GM12872 (cell line): ENCODE results near the gene LRRC61.

Source experiments
- CTCF ChIP-seq: IDR thresholded peaks from 3 replicates; pipeline ENCODE4 v1.5.1; 2011; ENCODE audit warnings: low read depth, mild to moderate bottlenecking, low read length, moderate library complexity; ENCODE audit not compliant: insufficient read depth

LRRC61 gene

DNA sequence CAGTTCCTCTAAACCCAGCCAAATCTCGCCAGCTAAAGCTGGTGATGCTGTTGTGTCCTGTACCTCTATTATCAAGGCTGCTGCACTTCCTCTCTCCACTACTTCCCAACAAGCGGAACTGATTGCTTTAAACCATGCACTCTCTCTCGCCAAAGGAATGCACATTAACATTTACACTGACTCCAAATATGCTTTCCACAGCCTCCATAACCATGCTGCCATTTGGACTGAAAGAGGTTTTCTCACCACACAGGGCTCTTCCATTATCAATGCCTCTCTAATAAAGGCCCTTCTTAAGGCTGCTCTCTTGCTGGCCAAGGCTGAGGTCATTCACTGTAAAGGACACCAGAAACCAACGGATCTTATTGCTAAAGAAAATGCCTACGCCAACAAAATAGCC lies 11.4 kb upstream of the LRRC61 start:
- TF ChIP-seq CTCF, result no peak

DNA sequence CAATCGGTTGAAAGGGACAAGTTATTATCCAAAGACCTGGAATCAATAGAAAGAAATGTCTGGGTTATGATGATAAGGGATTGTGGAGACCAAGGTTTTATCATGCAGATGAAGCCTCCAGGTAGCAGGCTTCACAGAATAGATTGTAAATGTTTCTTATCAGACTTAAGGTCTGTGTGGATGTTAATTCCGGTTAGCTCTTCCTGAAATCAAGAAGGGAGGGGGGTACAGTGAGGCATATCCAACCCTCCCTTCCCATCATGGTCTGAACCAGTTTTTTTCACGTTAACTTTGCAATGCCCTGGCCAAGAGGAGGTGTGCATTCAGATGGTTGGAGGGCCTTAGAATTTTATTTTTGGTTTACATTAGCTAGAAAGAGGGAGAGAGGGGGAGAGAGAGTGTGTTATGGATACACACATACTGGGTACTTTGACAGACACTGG lies 9.8 kb upstream of the LRRC61 start:
- TF ChIP-seq CTCF, result no peak

DNA sequence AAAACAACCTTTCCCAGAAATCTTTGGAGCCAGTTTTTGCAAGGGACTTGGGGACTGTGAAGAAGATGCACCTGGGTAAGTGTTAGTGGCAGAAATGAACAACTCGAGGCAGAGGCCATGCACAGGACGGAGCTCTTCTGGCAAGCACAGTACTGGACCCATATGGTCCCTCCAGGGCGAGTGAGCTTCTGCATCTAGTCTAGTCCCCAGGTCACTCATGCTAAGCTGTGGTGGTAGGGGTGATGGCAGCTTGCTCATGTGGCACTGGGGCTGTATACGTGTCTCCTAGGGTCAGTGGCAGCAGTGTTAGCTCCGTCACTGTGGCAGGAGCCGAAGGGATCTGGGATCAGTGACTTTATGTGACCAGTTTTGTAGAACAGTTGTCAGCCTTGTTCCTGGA lies 9.3 kb upstream of the LRRC61 start:
- no peak for TF ChIP-seq CTCF

GRCh38 chr7:150314639-150315239 lies 8.4 kb upstream of the LRRC61 start:
- no peak for TF ChIP-seq CTCF

DNA sequence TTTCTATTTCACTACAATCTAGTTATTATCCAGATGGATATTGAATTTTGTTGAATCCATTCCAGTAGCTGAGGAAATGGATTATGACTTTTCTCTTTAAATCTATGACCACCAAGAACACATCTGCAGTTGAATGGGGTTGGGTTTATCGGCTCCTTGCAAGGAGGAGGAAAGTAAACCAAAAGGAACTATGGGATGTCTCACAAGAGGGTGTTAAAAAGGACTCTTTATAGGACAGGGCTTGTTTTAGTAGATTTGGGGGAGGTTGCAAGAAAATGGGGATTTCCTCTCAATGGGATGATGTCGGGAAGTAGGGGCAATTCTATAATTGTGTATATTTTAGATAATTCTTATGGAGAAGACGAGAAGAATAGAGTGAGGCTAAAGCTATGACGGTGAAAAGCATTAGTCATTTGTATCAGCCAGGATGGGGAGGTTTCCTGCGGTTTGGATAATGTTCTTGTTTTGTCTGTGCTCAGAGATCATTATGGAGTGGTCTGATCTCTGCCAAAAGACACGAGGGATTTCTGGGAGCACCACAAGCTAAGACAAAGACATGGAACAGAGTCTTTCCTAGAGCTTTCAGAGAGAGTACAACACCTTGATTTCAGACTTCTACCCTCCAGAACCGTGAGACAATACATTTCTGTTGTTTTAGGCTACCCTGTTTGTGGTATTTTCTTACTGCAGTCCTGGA lies 5.3 kb upstream of the LRRC61 start:
- no peak for TF ChIP-seq CTCF

GRCh38 chr7:150321788-150322113 lies 1.4 kb upstream of the LRRC61 start:
- no peak for TF ChIP-seq CTCF

DNA sequence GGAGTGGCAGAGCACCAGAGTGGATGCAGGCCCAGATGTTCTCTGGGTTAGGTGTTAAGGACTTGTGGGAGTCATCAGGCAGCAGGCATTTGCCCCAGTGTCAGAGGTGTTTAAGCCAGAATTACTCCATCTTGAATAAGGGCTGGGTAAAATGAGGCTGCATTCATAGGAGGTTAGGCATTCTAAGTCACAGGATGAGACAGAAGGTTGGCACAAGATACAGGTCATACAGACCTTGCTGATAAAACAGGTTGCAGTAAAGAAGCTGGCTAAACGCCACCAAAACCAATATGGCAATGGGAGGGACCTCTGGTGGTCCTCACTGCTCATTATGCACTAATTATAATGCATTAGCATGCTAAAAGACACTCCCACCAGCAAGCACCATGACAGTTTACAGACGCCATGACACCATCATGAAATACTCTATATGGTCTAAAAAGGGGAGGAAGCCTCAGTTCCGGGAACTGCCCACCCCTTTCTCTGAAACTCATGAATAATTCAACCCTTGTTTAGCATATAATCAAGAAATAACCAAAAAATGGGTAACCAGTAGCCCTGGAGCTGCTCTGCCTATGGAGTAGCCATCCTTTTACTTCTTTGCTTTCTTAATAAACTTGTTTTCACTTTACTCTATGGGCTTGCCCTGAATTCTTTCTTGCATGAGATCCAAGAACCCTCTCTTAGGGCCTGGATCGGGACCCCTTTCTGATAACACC lies 882 bp upstream of the LRRC61 start:
- TF ChIP-seq CTCF, result no peak
